Measurements from ENCODE around the gene FBXW7. TPM values are rescaled to one million over a fixed set of nuclear protein-coding genes. Genes with fewer than 3 reads are reported as not detected.

FBXW7 gene
- total RNA-seq, 1 experiment from 2014 or later, result 23.0 TPM

GRCh38 chr4:152408514-152409327, 127.2 kb downstream of the FBXW7 start:
- H3K79me2 ChIP-seq (ENCODE audit: insufficient read depth, low read length), result peaks cover 9% of the 10 kb centered on the region
- no peak overlapping the region for H3K9ac ChIP-seq (ENCODE audit: low read length)
- H4K20me1 ChIP-seq (ENCODE audit: insufficient read depth), result no peaks in the 10 kb centered on the region; the same call in 1 of the 2 replicates
- TF ChIP-seq CTCF (IDR thresholded peaks at IDR 0.05 in 2 of 3, conservative IDR thresholded peaks at IDR 0.05 in 1 of 3; ENCODE audit: borderline replicate concordance in 1 of 3, insufficient read depth in 1 of 3, low read depth in 2 of 3, low read length in 2 of 3), result peak; percentile 53 to 81 (median 64); a peak in 5 of 6 replicates
- peak; percentile 69 for TF ChIP-seq RAD21 (IDR thresholded peaks at IDR 0.05; ENCODE audit: low read depth)
- no peak for TF ChIP-seq ATF3 (IDR thresholded peaks at IDR 0.05)
- peak; percentile 70 for ATAC-seq
- BruUV-seq (replicated peaks), result no TSS peak
- DNase-seq (ENCODE audit: low read depth, low spot score), result peak; percentile 15
- intact Hi-C loops (cut with micrococcal nuclease), result loop anchor here (2.0 to 5.0 kb wide), 2 partner anchors 234 to 326 kb away; no protein-coding TSS in a partner anchor
- H3K4me1 ChIP-seq (ENCODE audit: control insufficient read depth in 1 of 2, insufficient read depth in 2 of 2, low read length in 2 of 2), result no peaks in the 10 kb centered on the region
- no peaks in the 10 kb centered on the region for H3K36me3 ChIP-seq (ENCODE audit: control insufficient read depth in 1 of 2, insufficient read depth in 2 of 2, low read length in 2 of 2)
- RAD21 ChIA-PET (ENCODE audit: low non-redundant PET in 1 of 2, low total read pairs in 2 of 2, uncharacterized antibody in 2 of 2, unreplicated experiment in 2 of 2), result no interaction called here
- no peaks in the 10 kb centered on the region for H3K27me3 ChIP-seq (ENCODE audit: insufficient read depth, low read length)
- no peak overlapping the region for H2AFZ ChIP-seq (ENCODE audit: low read depth, low read length, poor library complexity, severe bottlenecking)
- H3K4me2 ChIP-seq (ENCODE audit: low read length), result no peak overlapping the region
- no peaks in the 10 kb centered on the region for H3K9me3 ChIP-seq (ENCODE audit: control insufficient read depth in 1 of 2, insufficient read depth in 1 of 2, low read depth in 1 of 2, low read length in 2 of 2)
- POLR2A ChIA-PET, result interaction anchor here (0.6 kb wide), 1 partner anchor 1304 kb away, joined by 3 read pairs; no protein-coding TSS in a partner anchor
- CTCF ChIA-PET, result interaction anchor here (0.7 to 1.9 kb wide), 11 partner anchors 10 to 370 kb away, joined by 3 to 4 read pairs (median 3); partner anchors contain the start of genes ARFIP1 and TIGD4
- no peak overlapping the region for H3K27ac ChIP-seq (ENCODE audit: low read depth, low read length)
- H3K4me3 ChIP-seq (replicated peaks in 1 of 2; ENCODE audit: low read depth in 1 of 2, low read length in 2 of 2), result no peak overlapping the region
- no peaks in the 10 kb centered on the region for H3K9me2 ChIP-seq (ENCODE audit: insufficient read depth)

- intact Hi-C loops (cut with micrococcal nuclease), result no loop called here
- Histone ChIP-seq H3K9me2 (ENCODE audit: insufficient read depth) (no peaks in the 10 kb centered on the region), H2AFZ (ENCODE audit: low read depth, low read length, poor library complexity, severe bottlenecking) (no peak overlapping the region), H3K36me3 (ENCODE audit: control insufficient read depth in 1 of 2, insufficient read depth in 2 of 2, low read length in 2 of 2) (no peaks in the 10 kb centered on the region), H3K9ac (ENCODE audit: low read length) (no peak overlapping the region), H3K27me3 (ENCODE audit: insufficient read depth, low read length) (no peaks in the 10 kb centered on the region), H4K20me1 (ENCODE audit: insufficient read depth) (no peaks in the 10 kb centered on the region), H3K9me3 (ENCODE audit: control insufficient read depth in 1 of 2, insufficient read depth in 1 of 2, low read depth in 1 of 2, low read length in 2 of 2) (no peaks in the 10 kb centered on the region), H3K79me2 (ENCODE audit: insufficient read depth, low read length) (peaks cover 19% of the 10 kb centered on the region), H3K4me3 (replicated peaks in 1 of 2; ENCODE audit: low read depth in 1 of 2, low read length in 2 of 2) (no peak overlapping the region), H3K27ac (ENCODE audit: low read depth, low read length) (no peak overlapping the region), H3K4me1 (ENCODE audit: control insufficient read depth in 1 of 2, insufficient read depth in 2 of 2, low read length in 2 of 2) (no peaks in the 10 kb centered on the region), H3K4me2 (ENCODE audit: low read length) (no peak overlapping the region)
- BruUV-seq (replicated peaks), result no TSS peak
- no peak for TF ChIP-seq RAD21 (IDR thresholded peaks at IDR 0.05; ENCODE audit: low read depth)
- no peak for TF ChIP-seq CEBPB (IDR thresholded peaks at IDR 0.05; ENCODE audit: low read depth)
- RAD21 ChIA-PET (ENCODE audit: low non-redundant PET in 1 of 2, low total read pairs in 2 of 2, uncharacterized antibody in 2 of 2, unreplicated experiment in 2 of 2), result no interaction called here
- CTCF ChIA-PET, result no interaction called here
- POLR2A ChIA-PET, result interaction anchor here (0.6 kb wide), 1 partner anchor 53 kb away, joined by 4 read pairs; no protein-coding TSS in a partner anchor
- 0 out of 2 replicates have a peak, but pooled peaks have one; percentile 44 for ATAC-seq
- DNase-seq (ENCODE audit: low read depth, low spot score), result no peak
These were observed 134.5 kb downstream of the FBXW7 start for GRCh38 chr4:152401424-152401823.

All from HCT116 (cell line).